Endometrial microvascular endothelial cells (primary cell): Measurements from ENCODE around the gene ACKR2. TPM values are rescaled to one million over a fixed set of nuclear protein-coding genes. Genes with fewer than 3 reads are reported as not detected.
"Not testable (repeated sequence)": the region's sequence is repeated elsewhere in the genome, so short reads cannot be mapped to it uniquely, and the experiment has no call there.

ENCODE experiments used
- in situ Hi-C: cut with HindIII; loops from 2 replicates; pipeline ENCODE4 v1.10.0; 2017; ENCODE audit warnings: low sequenced_read_pairs, low pct_unique_long_range_greater_than_20kb; ENCODE audit errors: inconsistent ontology term
- total RNA-seq: library from RNA; depleted of rRNA; stranded (reverse); fragments of >200 nt; gene quantifications from one replicate; pipeline ENCODE4 v1.2.3, GENCODE V29; 2015; ENCODE audit errors: inconsistent ontology term

ACKR2 gene
- total RNA-seq, 1 donor from 2014 or later, result not detected

DNA sequence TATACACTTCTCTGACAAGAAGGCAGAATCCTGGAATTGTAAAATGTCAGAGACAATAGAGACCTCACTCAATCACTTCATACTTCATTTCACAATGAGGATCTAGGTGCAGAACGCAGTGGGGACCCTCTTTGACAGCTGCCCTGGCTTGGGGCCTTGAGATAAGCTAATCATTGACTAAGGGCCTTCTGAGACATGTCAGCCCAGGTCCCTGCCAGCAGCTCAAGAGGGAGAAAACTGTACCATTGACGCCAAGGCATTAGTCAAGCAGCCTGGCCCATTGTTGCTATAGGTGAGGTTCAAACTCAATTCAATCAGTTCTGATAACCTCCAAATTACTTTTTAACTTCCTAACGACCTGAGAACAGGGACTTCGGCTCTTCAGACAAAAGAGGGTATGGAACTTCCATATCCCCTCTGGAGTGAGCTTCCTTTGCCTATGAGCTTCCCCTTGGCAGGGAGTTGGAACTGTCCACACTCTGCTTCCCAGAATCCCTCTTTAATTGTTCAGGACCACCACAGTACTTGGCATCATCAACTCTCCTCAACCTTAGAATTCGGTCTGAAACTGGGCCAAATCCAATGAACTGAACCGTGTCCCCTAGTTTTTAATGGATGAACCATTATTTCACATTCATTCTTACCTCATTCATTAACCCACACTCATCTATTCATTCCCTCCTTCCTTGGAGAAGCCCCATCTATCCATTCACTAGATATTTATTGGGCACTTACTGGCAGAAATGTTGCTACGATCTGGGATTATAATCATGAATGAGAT is 67.9 kb downstream of the ACKR2 start:
- in situ Hi-C loops, result no loop called here

GRCh38 chr3:42877881-42878280 is 68.6 kb downstream of the ACKR2 start:
- in situ Hi-C loops, result no loop called here

- in situ Hi-C loops, result no loop called here
These were observed 70.9 kb downstream of the ACKR2 start for GRCh38 chr3:42880183-42880582.

- in situ Hi-C loops, result no loop called here
These were observed 71.6 kb downstream of the ACKR2 start for GRCh38 chr3:42880601-42881451.

- in situ Hi-C loops, result not testable (repeated sequence)
These were observed 74.1 kb downstream of the ACKR2 start for GRCh38 chr3:42883251-42883930.

GRCh38 chr3:42884324-42884723 is 75.1 kb downstream of the ACKR2 start:
- in situ Hi-C loops, result no loop called here

DNA sequence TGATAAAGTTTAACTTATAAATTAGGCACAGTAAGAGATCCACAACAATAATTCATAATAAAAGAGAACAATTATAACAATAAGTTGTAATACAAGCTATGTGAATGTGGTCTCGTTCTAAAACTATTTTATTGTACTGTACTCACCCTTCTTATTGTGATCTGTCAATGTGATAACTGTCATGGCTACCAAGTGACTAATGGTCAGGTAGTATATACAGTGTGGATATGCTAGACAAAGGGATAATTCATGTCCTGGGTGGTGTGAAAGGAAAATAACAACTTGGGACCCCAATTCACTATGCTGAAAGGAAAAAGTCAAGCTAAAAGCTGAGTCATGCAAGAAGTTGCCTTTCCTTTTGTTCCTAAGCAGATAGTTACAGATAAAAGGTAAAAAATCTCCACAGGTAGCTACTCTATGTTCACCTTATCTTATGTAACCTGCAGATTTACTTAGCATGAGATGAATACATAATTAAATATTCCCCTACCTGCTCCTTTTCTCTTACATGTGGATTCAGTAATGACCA is 77.1 kb downstream of the ACKR2 start:
- in situ Hi-C loops, result no loop called here

GRCh38 chr3:42887084-42887483 is 77.8 kb downstream of the ACKR2 start:
- in situ Hi-C loops, result no loop called here

DNA sequence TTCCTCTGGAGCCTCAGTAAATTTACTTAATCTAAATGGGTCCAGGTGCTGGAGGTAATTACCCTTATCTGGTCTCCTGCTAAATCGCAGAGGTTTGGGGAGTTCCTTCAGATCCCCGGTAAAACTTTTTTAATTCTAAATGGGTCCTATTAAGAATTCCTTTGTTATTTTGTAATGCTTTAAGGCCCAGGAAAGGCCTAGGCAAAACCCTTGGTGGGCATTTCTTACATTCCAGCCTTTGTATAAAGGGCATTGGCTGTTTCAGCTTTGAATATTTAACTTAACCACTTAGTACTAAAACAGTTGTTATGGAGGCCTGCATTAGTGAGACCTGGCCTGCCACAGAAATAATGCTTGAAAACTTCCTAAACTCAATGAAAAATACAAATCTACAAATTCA is 81.8 kb downstream of the ACKR2 start:
- in situ Hi-C loops, result no loop called here

DNA sequence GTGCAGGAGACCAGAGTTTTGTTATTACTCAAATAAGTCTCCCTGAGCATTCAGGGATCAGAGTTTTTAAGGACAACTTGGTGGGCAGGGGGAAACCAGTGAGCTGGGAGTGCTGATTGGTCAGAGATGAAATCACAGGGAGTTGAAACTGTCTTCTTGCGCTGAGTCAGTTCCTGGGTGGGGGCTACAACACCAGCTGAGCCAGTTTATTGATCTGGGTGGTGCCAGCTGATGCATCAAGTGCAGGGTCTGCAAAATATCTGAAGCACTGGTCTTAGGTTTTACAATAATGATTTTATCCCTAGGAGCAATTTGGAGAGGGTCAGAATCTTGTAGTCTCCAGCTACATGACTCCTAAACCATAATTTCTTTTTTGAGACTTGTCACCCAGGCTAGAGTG is 82.9 kb downstream of the ACKR2 start:
- in situ Hi-C loops, result no loop called here

DNA sequence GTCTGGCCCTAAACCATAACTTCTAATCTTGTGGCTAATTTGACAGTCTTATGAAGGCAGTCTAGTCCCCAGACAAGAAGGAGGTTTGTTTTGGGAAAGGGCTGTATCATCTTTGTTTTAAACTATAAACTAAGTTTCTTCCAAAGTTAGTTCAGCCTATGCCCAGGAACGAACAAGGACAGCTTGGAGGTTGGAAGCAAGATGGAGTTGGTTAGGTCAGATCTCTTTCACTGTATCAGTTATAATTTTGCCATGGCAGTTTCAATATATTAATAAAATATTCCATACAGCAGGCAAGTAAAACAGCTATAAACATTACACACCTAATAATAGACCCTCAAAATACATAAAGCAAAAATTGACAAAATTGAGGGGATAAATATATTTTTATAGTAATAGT is 83.6 kb downstream of the ACKR2 start:
- in situ Hi-C loops, result no loop called here

DNA sequence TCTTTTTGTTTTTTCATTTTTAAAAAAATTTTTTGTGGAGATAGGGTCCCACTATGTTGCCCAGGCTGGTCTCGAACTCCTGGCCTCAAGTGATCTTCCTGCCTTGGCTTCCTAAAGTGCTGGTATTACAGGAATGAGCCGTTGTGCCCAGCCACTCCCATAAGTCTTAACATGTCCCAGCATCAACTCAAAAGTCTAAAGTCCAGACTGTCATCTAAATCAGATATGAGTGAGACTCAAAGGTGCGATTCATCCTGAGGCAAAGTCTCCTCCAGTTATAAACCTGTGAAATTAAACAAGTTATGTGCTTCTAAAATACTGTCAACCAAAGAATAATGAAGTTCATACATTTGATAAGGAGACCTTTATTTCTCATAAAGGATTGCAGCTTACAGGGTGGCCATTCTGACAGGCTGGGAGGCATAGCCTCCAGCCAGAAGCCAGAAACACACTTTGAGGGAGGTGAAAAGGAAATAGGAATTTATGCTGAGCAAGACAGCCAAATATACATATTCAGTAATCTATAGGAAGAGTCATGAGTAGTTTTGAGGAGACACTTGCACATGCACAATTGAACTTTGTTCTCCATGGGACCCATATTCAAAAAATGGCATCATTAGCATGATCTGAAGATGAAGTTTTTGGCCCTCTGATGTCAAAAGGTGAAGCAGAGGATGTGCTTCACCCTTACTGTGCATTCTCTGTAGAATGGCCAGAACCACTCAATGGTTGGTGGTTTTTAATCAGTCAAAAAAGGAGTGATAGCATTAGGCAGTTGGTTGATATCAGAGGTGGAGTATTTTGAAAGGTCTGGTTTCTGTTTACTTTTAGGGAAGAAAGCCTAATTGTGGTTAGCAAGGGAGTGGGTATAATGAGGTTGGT is 85.7 kb downstream of the ACKR2 start:
- in situ Hi-C loops, result no loop called here

DNA sequence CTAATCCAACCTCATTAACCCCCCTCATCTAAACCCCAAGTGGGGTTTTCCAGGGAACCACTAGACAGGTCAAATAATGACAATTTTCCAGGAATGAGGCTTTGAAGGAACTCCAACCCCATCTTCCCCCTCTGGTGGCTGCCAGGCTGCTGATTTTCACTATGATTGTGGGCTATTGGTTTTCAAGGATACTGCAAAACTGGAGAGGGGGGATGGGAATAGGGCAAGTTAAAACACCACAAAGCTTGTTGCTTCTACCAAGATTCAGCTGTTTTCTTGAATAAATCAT is 86.3 kb downstream of the ACKR2 start:
- in situ Hi-C loops, result no loop called here

GRCh38 chr3:42898896-42899675 is 89.8 kb downstream of the ACKR2 start:
- in situ Hi-C loops, result no loop called here

DNA sequence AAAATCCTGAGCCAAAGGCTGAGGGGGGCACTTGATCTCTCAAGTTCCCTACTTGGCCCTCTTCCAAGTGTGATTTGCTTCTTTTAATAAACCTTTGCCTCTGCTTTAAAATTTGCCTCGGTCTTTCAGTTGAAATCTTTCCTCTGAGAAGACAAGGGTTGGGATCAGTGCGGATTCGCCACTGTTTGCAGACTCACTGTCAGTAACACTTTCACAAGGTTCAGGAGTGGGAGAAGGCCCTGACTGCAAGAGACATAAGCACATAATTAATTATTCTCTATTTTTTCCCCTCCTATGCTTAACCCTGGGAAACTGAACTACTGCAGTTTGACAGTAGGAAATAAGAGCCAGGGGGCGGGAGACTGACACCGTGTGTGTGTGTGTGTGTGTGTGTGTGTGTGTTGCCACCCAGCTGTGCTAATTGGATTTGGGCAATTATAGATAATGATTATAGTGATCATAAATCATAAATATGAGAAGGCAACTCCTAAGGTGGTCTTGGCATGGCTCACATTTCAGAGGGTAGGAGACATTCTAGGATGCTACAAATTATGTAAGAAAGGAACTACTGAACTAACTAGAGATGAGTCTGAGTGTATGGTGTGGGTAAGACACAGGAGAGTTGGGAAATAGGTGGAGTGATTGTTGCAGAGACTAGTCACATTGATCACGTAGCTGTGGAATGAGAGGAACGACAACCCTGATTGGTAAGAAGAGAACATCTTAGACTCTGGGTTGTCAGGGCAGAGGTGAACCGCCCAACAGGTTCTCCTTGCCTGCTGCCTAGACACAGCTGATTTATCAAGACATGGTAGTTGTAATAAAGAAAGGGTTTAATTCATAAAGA is 91.2 kb downstream of the ACKR2 start:
- in situ Hi-C loops, result no loop called here

- in situ Hi-C loops, result no loop called here
These were observed 91.8 kb downstream of the ACKR2 start for GRCh38 chr3:42901073-42901415.

- in situ Hi-C loops, result no loop called here
These were observed 93.0 kb downstream of the ACKR2 start for GRCh38 chr3:42902257-42902656.
